DMS114 treated with DMSO at 0.1 percent for 48 hours (cell line): Measurements from ENCODE around the gene JUND.

ENCODE experiments used
- DNase-seq: peaks from one replicate; lab custom pipeline; 2025; ENCODE audit not compliant: unreplicated experiment; lab: John Stamatoyannopoulos, UW

JUND gene

GRCh38 chr19:18270326-18270725 is 11.1 kb downstream of the JUND start:
- DNase-seq: no peak

GRCh38 chr19:18269070-18269723 is 12.2 kb downstream of the JUND start:
- DNase-seq: no peak

- no peak for DNase-seq
Measured at GRCh38 chr19:18266771-18267686, 14.4 kb downstream of the JUND start.

GRCh38 chr19:18265582-18265981 is 15.8 kb downstream of the JUND start:
- no peak for DNase-seq

GRCh38 chr19:18264971-18265540 is 16.4 kb downstream of the JUND start:
- DNase-seq: no peak

GRCh38 chr19:18264137-18264854 is 17.1 kb downstream of the JUND start:
- no peak for DNase-seq

- no peak for DNase-seq
Measured at GRCh38 chr19:18263324-18264136, 17.9 kb downstream of the JUND start.

GRCh38 chr19:18262917-18263316 is 18.5 kb downstream of the JUND start:
- DNase-seq: no peak

- no peak for DNase-seq
Measured at GRCh38 chr19:18262144-18262543, 19.3 kb downstream of the JUND start.

- DNase-seq: no peak
Measured at GRCh38 chr19:18261474-18261873, 19.9 kb downstream of the JUND start.

- DNase-seq: no peak
Measured at GRCh38 chr19:18259893-18260292, 21.5 kb downstream of the JUND start.

- no peak for DNase-seq
Measured at GRCh38 chr19:18257503-18258470, 23.6 kb downstream of the JUND start.

- no peak for DNase-seq
Measured at GRCh38 chr19:18254546-18255503, 26.6 kb downstream of the JUND start.

GRCh38 chr19:18253716-18254115 is 27.7 kb downstream of the JUND start:
- DNase-seq: no peak

GRCh38 chr19:18253130-18253529 is 28.3 kb downstream of the JUND start:
- DNase-seq: no peak

GRCh38 chr19:18252370-18252717 is 29.1 kb downstream of the JUND start:
- no peak for DNase-seq

GRCh38 chr19:18251587-18252369 is 29.6 kb downstream of the JUND start:
- peak; percentile 69 for DNase-seq

GRCh38 chr19:18249834-18250233 is 31.6 kb downstream of the JUND start:
- no peak for DNase-seq
